Caco-2 (cell line): Measurements from ENCODE around the gene CCR5AS.

Experiments
- BruUV-seq: library from RNA; stranded (reverse); fragments of 400-500 nt; replicated peaks from 2 replicates; lab custom pipeline; 2021; lab: Mats Ljungman, UMichigan
- CTCF ChIA-PET: fragments of 300-600 bp; sonication (Branson Sonifier 250); formaldehyde crosslinking; loops from one replicate; lab custom pipeline; 2022; ENCODE audit warnings: antibody characterized with exemption; lab: Charles Lee
- POLR2A ChIA-PET: fragments of 300-600 bp; sonication (Branson Sonifier 250); formaldehyde crosslinking; loops from one replicate; lab custom pipeline; 2022; ENCODE audit warnings: antibody characterized with exemption; lab: Charles Lee
- DNase-seq, 2 experiments: peaks; one replicate each; pipeline versions ENCODE4 v3.0.0 to v3.0.0-alpha.2; 2020 to 2022
- H3K27me3 ChIP-seq: replicated peaks from 2 replicates; pipeline ENCODE4 v1.6.0; 2011; ENCODE audit warnings: low read length; ENCODE audit not compliant: control insufficient read depth, insufficient read depth
- H3K36me3 ChIP-seq: 2 replicates; pipeline ENCODE4 v1.5.1; 2011; ENCODE audit warnings: low read length; ENCODE audit not compliant: control insufficient read depth, insufficient read depth
- H3K4me1 ChIP-seq: fragments of 250-450 bp; sonication (Bioruptor Pico); 2 replicates; pipeline ENCODE4 v1.5.1; 2020; ENCODE audit warnings: mild to moderate bottlenecking
- H3K4me3 ChIP-seq: 2 replicates; pipeline ENCODE4 v1.5.1; 2011; ENCODE audit warnings: low read depth, mild to moderate bottlenecking, control low read depth, low read length
- H3K9me3 ChIP-seq: fragments of 250-450 bp; sonication (Bioruptor Pico); 2 replicates; pipeline ENCODE4 v1.5.1; 2020; ENCODE audit warnings: mild to moderate bottlenecking, moderate library complexity
- H3K27ac Mint-ChIP-seq: one replicate; pipeline ENCODE4 v1.8.0; 2022; ENCODE audit warnings: mixed read lengths; ENCODE audit not compliant: unreplicated experiment
- H3K27me3 Mint-ChIP-seq: one replicate; pipeline ENCODE4 v1.8.0; 2022; ENCODE audit warnings: mixed read lengths; ENCODE audit not compliant: insufficient read depth, unreplicated experiment
- H3K36me3 Mint-ChIP-seq: one replicate; pipeline ENCODE4 v1.8.0; 2022; ENCODE audit warnings: mild to moderate bottlenecking, mixed read lengths; ENCODE audit not compliant: insufficient read depth, unreplicated experiment
- H3K4me1 Mint-ChIP-seq: one replicate; pipeline ENCODE4 v1.8.0; 2022; ENCODE audit warnings: low read depth, mixed read lengths; ENCODE audit not compliant: unreplicated experiment
- H3K4me3 Mint-ChIP-seq: one replicate; pipeline ENCODE4 v1.8.0; 2022; ENCODE audit warnings: mild to moderate bottlenecking, moderate library complexity, mixed read lengths; ENCODE audit not compliant: unreplicated experiment
- H3K9me3 Mint-ChIP-seq: one replicate; pipeline ENCODE4 v1.8.0; 2022; ENCODE audit warnings: mixed read lengths; ENCODE audit not compliant: unreplicated experiment
- intact Hi-C: fragments of 100-400 bp; cut with micrococcal nuclease; formaldehyde crosslinking; loops from one replicate; pipeline ENCODE4 v1.10.0; 2022; ENCODE audit not compliant: unreplicated experiment
- TF ChIP-seq, protein P1 (sequence below), 2 experiments: fragments of 200-600 bp in 1 of 2; IDR thresholded peaks; 1 replicate in 1 of 2; 2 replicates in 1 of 2; pipeline versions ENCODE4 v1.5.1 to v1.8.0; 2011 to 2022; ENCODE audit warnings: antibody characterized with exemption in 1 of 2, control low read depth in 1 of 2, inconsistent platforms in 1 of 2, low read depth in 1 of 2, low read length in 1 of 2, mild to moderate bottlenecking in 1 of 2, moderate library complexity in 1 of 2; ENCODE audit not compliant: insufficient read depth in 1 of 2, severe bottlenecking in 1 of 2, unreplicated experiment in 1 of 2

The CCR5AS gene

GRCh38 chr3:46416125-46416810 lies 9.4 kb upstream of the CCR5AS start:
- CTCF ChIA-PET = no interaction called here
- intact Hi-C loops = no loop called here

DNA sequence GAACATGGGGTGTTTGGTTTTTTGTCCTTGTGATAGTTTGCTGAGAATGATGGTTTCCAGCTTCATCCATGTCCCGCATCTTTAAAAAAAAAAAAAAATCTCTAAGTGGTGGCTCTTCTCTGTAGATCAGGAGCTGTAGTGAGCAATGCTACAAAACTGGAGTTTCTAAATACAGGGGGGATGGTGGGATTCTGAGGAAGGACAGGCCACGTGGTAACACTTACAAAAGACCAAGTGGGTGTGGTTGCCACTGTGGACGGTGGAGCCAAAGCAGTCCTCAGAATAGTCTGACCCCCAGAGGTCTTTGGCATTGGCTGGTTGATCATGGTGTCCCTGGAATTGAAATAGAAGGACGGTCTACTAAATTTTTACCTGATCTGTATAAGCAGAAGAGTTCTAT lies 7.9 kb upstream of the CCR5AS start:
- H3K4me1 Mint-ChIP-seq = no peaks in the 10 kb centered on the region
- no peaks in the 10 kb centered on the region for H3K36me3 Mint-ChIP-seq
- Histone ChIP-seq H3K9me3 (no peaks in the 10 kb centered on the region), H3K36me3 (no peaks in the 10 kb centered on the region), H3K4me3 (no peak overlapping the region), H3K4me1 (no peaks in the 10 kb centered on the region), H3K27me3 (no peaks in the 10 kb centered on the region)
- no peak for DNase-seq
- H3K27ac Mint-ChIP-seq = no peak overlapping the region
- intact Hi-C loops = no loop called here
- POLR2A ChIA-PET = no interaction called here
- H3K27me3 Mint-ChIP-seq = no peaks in the 10 kb centered on the region
- no TSS peak for BruUV-seq
- TF ChIP-seq, protein P1, sequence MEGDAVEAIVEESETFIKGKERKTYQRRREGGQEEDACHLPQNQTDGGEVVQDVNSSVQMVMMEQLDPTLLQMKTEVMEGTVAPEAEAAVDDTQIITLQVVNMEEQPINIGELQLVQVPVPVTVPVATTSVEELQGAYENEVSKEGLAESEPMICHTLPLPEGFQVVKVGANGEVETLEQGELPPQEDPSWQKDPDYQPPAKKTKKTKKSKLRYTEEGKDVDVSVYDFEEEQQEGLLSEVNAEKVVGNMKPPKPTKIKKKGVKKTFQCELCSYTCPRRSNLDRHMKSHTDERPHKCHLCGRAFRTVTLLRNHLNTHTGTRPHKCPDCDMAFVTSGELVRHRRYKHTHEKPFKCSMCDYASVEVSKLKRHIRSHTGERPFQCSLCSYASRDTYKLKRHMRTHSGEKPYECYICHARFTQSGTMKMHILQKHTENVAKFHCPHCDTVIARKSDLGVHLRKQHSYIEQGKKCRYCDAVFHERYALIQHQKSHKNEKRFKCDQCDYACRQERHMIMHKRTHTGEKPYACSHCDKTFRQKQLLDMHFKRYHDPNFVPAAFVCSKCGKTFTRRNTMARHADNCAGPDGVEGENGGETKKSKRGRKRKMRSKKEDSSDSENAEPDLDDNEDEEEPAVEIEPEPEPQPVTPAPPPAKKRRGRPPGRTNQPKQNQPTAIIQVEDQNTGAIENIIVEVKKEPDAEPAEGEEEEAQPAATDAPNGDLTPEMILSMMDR (IDR thresholded peaks at IDR 0.05; ENCODE audit: insufficient read depth in 1 of 2, low read depth in 1 of 2, low read length in 1 of 2, severe bottlenecking in 1 of 2, unreplicated experiment in 1 of 2) = no peak
- H3K4me3 Mint-ChIP-seq = no peak overlapping the region
- CTCF ChIA-PET = no interaction called here
- no peaks in the 10 kb centered on the region for H3K9me3 Mint-ChIP-seq

More at GRCh38 chr3:46416125-46416810, 9.4 kb upstream of the CCR5AS start:
- Mint-ChIP-seq H3K4me1 (no peaks in the 10 kb centered on the region), H3K27me3 (no peaks in the 10 kb centered on the region), H3K9me3 (no peaks in the 10 kb centered on the region), H3K36me3 (no peaks in the 10 kb centered on the region), H3K4me3 (no peak overlapping the region), H3K27ac (no peak overlapping the region)
- no peak for DNase-seq
- no peaks in the 10 kb centered on the region for H3K36me3 ChIP-seq
- H3K27me3 ChIP-seq = no peaks in the 10 kb centered on the region
- H3K4me3 ChIP-seq = no peak overlapping the region
- no peaks in the 10 kb centered on the region for H3K4me1 ChIP-seq
- TF ChIP-seq, protein P1 (IDR thresholded peaks at IDR 0.05; ENCODE audit: insufficient read depth in 1 of 2, low read depth in 1 of 2, low read length in 1 of 2, severe bottlenecking in 1 of 2, unreplicated experiment in 1 of 2) = no peak
- POLR2A ChIA-PET = no interaction called here
- H3K9me3 ChIP-seq = no peaks in the 10 kb centered on the region
- no TSS peak for BruUV-seq

- Histone ChIP-seq H3K4me1 (no peaks in the 10 kb centered on the region), H3K4me3 (no peak overlapping the region), H3K27me3 (no peaks in the 10 kb centered on the region), H3K9me3 (no peaks in the 10 kb centered on the region), H3K36me3 (no peaks in the 10 kb centered on the region)
- TF ChIP-seq, protein P1 (IDR thresholded peaks at IDR 0.05; ENCODE audit: insufficient read depth in 1 of 2, low read depth in 1 of 2, low read length in 1 of 2, severe bottlenecking in 1 of 2, unreplicated experiment in 1 of 2) = no peak
- H3K36me3 Mint-ChIP-seq = no peaks in the 10 kb centered on the region
- H3K9me3 Mint-ChIP-seq = no peaks in the 10 kb centered on the region
- H3K4me3 Mint-ChIP-seq = no peak overlapping the region
- no peak overlapping the region for H3K27ac Mint-ChIP-seq
- CTCF ChIA-PET = no interaction called here
- no peaks in the 10 kb centered on the region for H3K4me1 Mint-ChIP-seq
- intact Hi-C loops = no loop called here
- DNase-seq = no peak
- POLR2A ChIA-PET = no interaction called here
- no TSS peak for BruUV-seq
- no peaks in the 10 kb centered on the region for H3K27me3 Mint-ChIP-seq
Measured at GRCh38 chr3:46413951-46414350, 7.1 kb upstream of the CCR5AS start.
